GM12875 (cell line): ENCODE data around the gene IFNGR1.
"Not testable (repeated sequence)": the region's sequence is repeated elsewhere in the genome, so short reads cannot be mapped to it uniquely, and the experiment has no call there.

Experiments
- H3K4me3 ChIP-seq: one replicate; pipeline ENCODE4 v1.5.1; 2011; ENCODE audit warnings: low read depth, low read length, control low read depth
- CTCF ChIP-seq: IDR thresholded peaks from 2 replicates; pipeline ENCODE4 v1.5.1; 2011; ENCODE audit warnings: low read depth, mild to moderate bottlenecking, control low read depth, inconsistent platforms, low read length, moderate library complexity, borderline replicate concordance; ENCODE audit not compliant: insufficient read depth

IFNGR1 gene

GRCh38 chr6:137260217-137260616, 41.0 kb upstream of the IFNGR1 start:
- H3K4me3 ChIP-seq: no peak overlapping the region
- no peak for TF ChIP-seq CTCF

- H3K4me3 ChIP-seq: no peak overlapping the region
- no peak for TF ChIP-seq CTCF
Observed at GRCh38 chr6:137259349-137259748, 40.2 kb upstream of the IFNGR1 start.

- H3K4me3 ChIP-seq: no peak overlapping the region
- TF ChIP-seq CTCF: no peak
Observed at GRCh38 chr6:137258170-137258569, 39.0 kb upstream of the IFNGR1 start.

- no peak for TF ChIP-seq CTCF
- H3K4me3 ChIP-seq: no peak overlapping the region
Observed at GRCh38 chr6:137256350-137257103, 37.3 kb upstream of the IFNGR1 start.

GRCh38 chr6:137254966-137255365, 35.8 kb upstream of the IFNGR1 start:
- H3K4me3 ChIP-seq: no peak overlapping the region
- TF ChIP-seq CTCF: no peak

GRCh38 chr6:137254430-137254829, 35.2 kb upstream of the IFNGR1 start:
- H3K4me3 ChIP-seq: not testable (repeated sequence)

GRCh38 chr6:137248702-137249101, 29.5 kb upstream of the IFNGR1 start:
- H3K4me3 ChIP-seq: no peak overlapping the region
- no peak for TF ChIP-seq CTCF
